ENCODE data around the gene LCP2. TPM values are rescaled to one million over a fixed set of nuclear protein-coding genes. Genes with fewer than 3 reads are reported as not detected.

Gene LCP2
- total RNA-seq, 1 donor: not detected

GRCh38 chr5:170313344-170313743 lies 15.8 kb upstream of the LCP2 start:
- no peak for DNase-seq (ENCODE audit: insufficient read length, low spot score, missing footprints)
- no peak overlapping the region for H3K4me2 ChIP-seq (ENCODE audit: insufficient read depth, low read length)
- TF ChIP-seq CTCF (IDR thresholded peaks at IDR 0.05; ENCODE audit: extremely low read depth, low read depth, low read length): no peak

GRCh38 chr5:170312666-170313065 lies 15.1 kb upstream of the LCP2 start:
- H3K27ac ChIP-seq (ENCODE audit: low read depth, low read length): no peak overlapping the region
- no peak for DNase-seq (ENCODE audit: insufficient read length, low spot score, missing footprints)
- H3K79me2 ChIP-seq (ENCODE audit: insufficient read depth, low read length): no peaks in the 10 kb centered on the region
- H3K4me3 ChIP-seq (ENCODE audit: insufficient read depth, low read length): no peak overlapping the region
- no peaks in the 10 kb centered on the region for H3K36me3 ChIP-seq (ENCODE audit: insufficient read depth, low read length)
- H3K4me1 ChIP-seq (ENCODE audit: insufficient read depth, low read length): no peaks in the 10 kb centered on the region
- TF ChIP-seq CTCF (IDR thresholded peaks at IDR 0.05; ENCODE audit: extremely low read depth, low read depth, low read length): no peak
- H4K20me1 ChIP-seq (ENCODE audit: insufficient read depth, low read length): no peaks in the 10 kb centered on the region
- no peak overlapping the region for H2AFZ ChIP-seq (ENCODE audit: low read length)
- H3K9me3 ChIP-seq (ENCODE audit: low read depth, low read length): no peaks in the 10 kb centered on the region
- no peaks in the 10 kb centered on the region for H3K27me3 ChIP-seq (ENCODE audit: insufficient read depth, low read length)
- H3K4me2 ChIP-seq (ENCODE audit: insufficient read depth, low read length): no peak overlapping the region

More at GRCh38 chr5:170313344-170313743, 15.8 kb upstream of the LCP2 start:
- H3K4me1 ChIP-seq (ENCODE audit: insufficient read depth, low read length): no peaks in the 10 kb centered on the region
- no peaks in the 10 kb centered on the region for H3K9me3 ChIP-seq (ENCODE audit: low read depth, low read length)
- no peaks in the 10 kb centered on the region for H3K79me2 ChIP-seq (ENCODE audit: insufficient read depth, low read length)
- H3K27me3 ChIP-seq (ENCODE audit: insufficient read depth, low read length): no peaks in the 10 kb centered on the region
- H3K4me3 ChIP-seq (ENCODE audit: insufficient read depth, low read length): no peak overlapping the region
- H3K27ac ChIP-seq (ENCODE audit: low read depth, low read length): no peak overlapping the region
- no peak overlapping the region for H2AFZ ChIP-seq (ENCODE audit: low read length)
- no peaks in the 10 kb centered on the region for H3K36me3 ChIP-seq (ENCODE audit: insufficient read depth, low read length)
- no peaks in the 10 kb centered on the region for H4K20me1 ChIP-seq (ENCODE audit: insufficient read depth, low read length)

GRCh38 chr5:170312301-170312595 lies 14.7 kb upstream of the LCP2 start:
- Histone ChIP-seq H3K36me3 (ENCODE audit: insufficient read depth, low read length) (no peaks in the 10 kb centered on the region), H3K27ac (ENCODE audit: low read depth, low read length) (no peak overlapping the region), H3K4me3 (ENCODE audit: insufficient read depth, low read length) (no peak overlapping the region), H3K79me2 (ENCODE audit: insufficient read depth, low read length) (no peaks in the 10 kb centered on the region), H4K20me1 (ENCODE audit: insufficient read depth, low read length) (no peaks in the 10 kb centered on the region), H3K4me2 (ENCODE audit: insufficient read depth, low read length) (no peak overlapping the region), H3K4me1 (ENCODE audit: insufficient read depth, low read length) (no peaks in the 10 kb centered on the region), H3K9me3 (ENCODE audit: low read depth, low read length) (no peaks in the 10 kb centered on the region), H2AFZ (ENCODE audit: low read length) (no peak overlapping the region), H3K27me3 (ENCODE audit: insufficient read depth, low read length) (no peaks in the 10 kb centered on the region)
- DNase-seq (ENCODE audit: insufficient read length, low spot score, missing footprints): no peak
- TF ChIP-seq CTCF (IDR thresholded peaks at IDR 0.05; ENCODE audit: extremely low read depth, low read depth, low read length): no peak

- no peak for TF ChIP-seq CTCF (IDR thresholded peaks at IDR 0.05; ENCODE audit: extremely low read depth, low read depth, low read length)
- Histone ChIP-seq H3K27me3 (ENCODE audit: insufficient read depth, low read length) (no peaks in the 10 kb centered on the region), H4K20me1 (ENCODE audit: insufficient read depth, low read length) (no peaks in the 10 kb centered on the region), H2AFZ (ENCODE audit: low read length) (no peak overlapping the region), H3K36me3 (ENCODE audit: insufficient read depth, low read length) (no peaks in the 10 kb centered on the region), H3K4me2 (ENCODE audit: insufficient read depth, low read length) (no peak overlapping the region), H3K9me3 (ENCODE audit: low read depth, low read length) (no peaks in the 10 kb centered on the region), H3K27ac (ENCODE audit: low read depth, low read length) (no peak overlapping the region), H3K79me2 (ENCODE audit: insufficient read depth, low read length) (no peaks in the 10 kb centered on the region), H3K4me3 (ENCODE audit: insufficient read depth, low read length) (no peak overlapping the region), H3K4me1 (ENCODE audit: insufficient read depth, low read length) (no peaks in the 10 kb centered on the region)
- DNase-seq (ENCODE audit: insufficient read length, low spot score, missing footprints): no peak
These were observed 14.1 kb upstream of the LCP2 start for GRCh38 chr5:170311511-170312300.

All from osteoblast (primary cell).